SK-N-SH (cell line): ENCODE data around the gene CHAF1A. TPM values are rescaled to one million over a fixed set of nuclear protein-coding genes. Genes with fewer than 3 reads are reported as not detected.

Experiments used
- CTCF ChIA-PET: fragments of 300-600, 350-600 bp; formaldehyde crosslinking; extraction: SDS; loops from one replicate; lab custom pipeline; 2021; lab: Yijun Ruan, JAX
- POLR2A ChIA-PET: fragments of 350-600 bp; sonication (Branson Sonifier 250); formaldehyde crosslinking; extraction: SDS; loops from one replicate; lab custom pipeline; 2020; ENCODE audit warnings: antibody characterized with exemption, inconsistent platforms; lab: Yijun Ruan, JAX
- DNase-seq: peaks from one replicate; pipeline ENCODE4 v3.0.0; 2012
- H2AFZ ChIP-seq: fragments of 200-600 bp; sonication (generic); 2 replicates; pipeline ENCODE4 v1.8.1; 2016; ENCODE audit warnings: antibody characterized with exemption, mild to moderate bottlenecking, low read depth
- H3F3A ChIP-seq: fragments of 200-600 bp; sonication (generic); replicated peaks from 2 replicates; pipeline ENCODE3; 2016; ENCODE audit warnings: antibody characterized with exemption, mild to moderate bottlenecking; ENCODE audit not compliant: insufficient read depth
- H3K27ac ChIP-seq, 2 experiments: fragments of 200-500 bp in 1 of 2; fragments of 200-600 bp in 1 of 2; sonication (Bioruptor generic) in 1 of 2; sonication (generic), shearing (Covaris generic) in 1 of 2; 2 replicates each; pipeline versions ENCODE4 v1.5.1 to v1.6.1; 2014 to 2016; ENCODE audit warnings: low read depth in 2 of 2, inconsistent platforms in 1 of 2, low read length in 1 of 2, mild to moderate bottlenecking in 1 of 2, mixed read lengths in 1 of 2
- H3K27me3 ChIP-seq: fragments of 200-600 bp; sonication (generic), shearing (Covaris generic); 2 replicates; pipeline ENCODE4 v1.6.1; 2016; ENCODE audit warnings: mixed run types; ENCODE audit not compliant: insufficient read depth
- H3K36me3 ChIP-seq, 2 experiments: fragments of 200-500 bp in 1 of 2; fragments of 200-600 bp in 1 of 2; sonication (Bioruptor generic) in 1 of 2; sonication (generic) in 1 of 2; replicated peaks in 1 of 2; 2 replicates each; pipeline versions ENCODE3 to v1.5.1; 2014 to 2016; ENCODE audit warnings: low read length in 1 of 2, mild to moderate bottlenecking in 1 of 2; ENCODE audit not compliant: insufficient read depth in 2 of 2, control insufficient read depth in 1 of 2
- H3K4me1 ChIP-seq, 2 experiments: fragments of 200-500 bp in 1 of 2; fragments of 200-600 bp in 1 of 2; sonication (Bioruptor generic) in 1 of 2; sonication (generic), shearing (Covaris generic) in 1 of 2; 2 replicates each; pipeline versions ENCODE4 v1.5.1 to v1.6.1; 2014 to 2016; ENCODE audit warnings: low read depth in 1 of 2, low read length in 1 of 2, mixed run types in 1 of 2; ENCODE audit not compliant: insufficient read depth in 2 of 2, control insufficient read depth in 1 of 2
- H3K4me2 ChIP-seq: fragments of 200-600 bp; sonication (generic), shearing (Covaris generic); 2 replicates; pipeline ENCODE4 v1.6.1; 2017; ENCODE audit warnings: mixed run types
- H3K4me3 ChIP-seq, 2 experiments: fragments of 200-500 bp in 1 of 2; fragments of 200-600 bp in 1 of 2; sonication (Bioruptor generic) in 1 of 2; sonication (generic), shearing (Covaris generic) in 1 of 2; 2 replicates each; pipeline versions ENCODE4 v1.5.1 to v1.8.1; 2014 to 2016; ENCODE audit warnings: low read depth in 2 of 2, inconsistent platforms in 1 of 2, low read length in 1 of 2, mild to moderate bottlenecking in 1 of 2, mixed read lengths in 1 of 2, moderate library complexity in 1 of 2
- H3K79me2 ChIP-seq: fragments of 200-600 bp; sonication (generic); 2 replicates; pipeline ENCODE4 v1.8.1; 2017; ENCODE audit warnings: mild to moderate bottlenecking; ENCODE audit not compliant: insufficient read depth
- H3K9ac ChIP-seq: fragments of 200-600 bp; sonication (generic); 2 replicates; pipeline ENCODE4 v1.6.1; 2017; ENCODE audit warnings: mixed run types
- H3K9me2 ChIP-seq: fragments of 200-600 bp; sonication (generic); 2 replicates; pipeline ENCODE4 v1.6.1; 2017; ENCODE audit warnings: mixed run types
- H3K9me3 ChIP-seq: fragments of 200-600 bp; sonication (generic); 2 replicates; pipeline ENCODE4 v1.6.1; 2017; ENCODE audit warnings: mixed run types, mild to moderate bottlenecking, moderate library complexity
- H4K20me1 ChIP-seq: fragments of 200-600 bp; sonication (generic); 2 replicates; pipeline ENCODE4 v1.6.1; 2017; ENCODE audit warnings: mild to moderate bottlenecking, mixed run types; ENCODE audit not compliant: insufficient read depth
- CTCF ChIP-seq: fragments of 200-600 bp; sonication (generic); IDR thresholded peaks from 2 replicates; pipeline ENCODE4 v1.6.1; 2017; ENCODE audit warnings: antibody characterized with exemption, mild to moderate bottlenecking, moderate library complexity
- ELF1 ChIP-seq: IDR thresholded peaks from 2 replicates; pipeline ENCODE4 v1.4.0; 2012
- FOSL2 ChIP-seq: IDR thresholded peaks from 2 replicates; pipeline ENCODE4 v1.4.0; 2012; ENCODE audit warnings: low read depth, mild to moderate bottlenecking, moderate library complexity, borderline replicate concordance
- IRF3 ChIP-seq: fragments of 150-350 bp; IDR thresholded peaks from 2 replicates; pipeline ENCODE4 v1.6.1; 2016; ENCODE audit warnings: mild to moderate bottlenecking, low read depth, low read length
- MAX ChIP-seq: IDR thresholded peaks from 2 replicates; pipeline ENCODE4 v1.4.0; 2012; ENCODE audit warnings: low read depth
- PBX3 ChIP-seq: IDR thresholded peaks from 2 replicates; pipeline ENCODE4; 2012
- RCOR1 ChIP-seq: fragments of 150-350 bp; IDR thresholded peaks from 2 replicates; pipeline ENCODE4 v1.6.1; 2017; ENCODE audit warnings: antibody characterized with exemption, low read length
- RFX5 ChIP-seq: IDR thresholded peaks from 2 replicates; pipeline ENCODE4 v1.6.1; 2012; ENCODE audit warnings: mild to moderate bottlenecking, improper control_type of control experiment, low read length
- SIN3A ChIP-seq: IDR thresholded peaks from 2 replicates; pipeline ENCODE4 v1.6.1; 2012; ENCODE audit warnings: low read depth, mild to moderate bottlenecking, low read length, moderate library complexity, borderline replicate concordance
- TAF1 ChIP-seq: IDR thresholded peaks from 2 replicates; pipeline ENCODE4 v1.6.1; 2012; ENCODE audit warnings: low read depth, mild to moderate bottlenecking, low read length, moderate library complexity, borderline replicate concordance
- TCF12 ChIP-seq: IDR thresholded peaks from 2 replicates; pipeline ENCODE4 v1.4.0; 2012
- TEAD4 ChIP-seq: IDR thresholded peaks from 2 replicates; pipeline ENCODE4 v1.4.0; 2012; ENCODE audit warnings: mild to moderate bottlenecking, borderline replicate concordance; ENCODE audit not compliant: insufficient read depth
- USF1 ChIP-seq: IDR thresholded peaks from 2 replicates; pipeline ENCODE4 v1.4.0; 2012; ENCODE audit warnings: low read depth, borderline replicate concordance
- ZBTB33 ChIP-seq: IDR thresholded peaks from 2 replicates; pipeline ENCODE4 v1.4.0; 2012; ENCODE audit warnings: low read depth, borderline replicate concordance
- WGBS: methylation state at CpG from one replicate; pipeline ENCODE4 v1.1.6; 2017; ENCODE audit warnings: low lambda C conversion rate; 5-methylcytosine and 5-hydroxymethylcytosine counted together
- polyA plus RNA-seq, 3 experiments: library from polyadenylated mRNA; depleted of rRNA; stranded (reverse); fragments of >200 nt; gene quantifications; 2 replicates each; pipeline ENCODE4 v1.2.3, GENCODE V29; 2012

The CHAF1A gene
- polyA plus RNA-seq, 1 of the 3 experiments (the other 2 are of a cell fraction): 18.0 TPM

GRCh38 chr19:4414144-4414799, 11.8 kb downstream of the CHAF1A start:
- 86% methylated on average over 7 of the region's 7 CpGs for WGBS
- Histone ChIP-seq H3F3A (peaks cover 3% of the 10 kb centered on the region), H3K9me2 (no peaks in the 10 kb centered on the region), H4K20me1 (0 out of 2 replicates have a peak, but pooled peaks cover 11% of the 10 kb centered on the region), H2AFZ (0 out of 2 replicates have a peak overlapping the region, but pooled peaks have one; percentile 30), H3K79me2 (peaks cover 85% of the 10 kb centered on the region), H3K27ac (no peak overlapping the region; a peak in 1 of 4 replicates), H3K36me3 (peaks cover 4 to 36% of the 10 kb centered on the region in 2 experiments), H3K4me3 (no peak overlapping the region), H3K9ac (no peak overlapping the region), H3K4me1 (peaks cover 0 to 3% of the 10 kb centered on the region in 2 experiments; a peak in 1 of 4 replicates), H3K4me2 (no peak overlapping the region), H3K9me3 (no peaks in the 10 kb centered on the region), H3K27me3 (no peaks in the 10 kb centered on the region)
- POLR2A ChIA-PET: no interaction called here
- no peak for TF ChIP-seq TCF12
- TF ChIP-seq FOSL2: 0 out of 2 replicates have a peak, but pooled peaks have one; percentile 7
- CTCF ChIA-PET: interaction anchor here (1.0 to 6.3 kb wide), 3 partner anchors 10 to 16 kb away, joined by 3 to 29 read pairs (median 3); partner anchors contain the start of gene SH3GL1
- no peak for DNase-seq

- ChIA-PET CTCF (interaction anchor here (1.0 to 6.3 kb wide), 3 partner anchors 11 to 15 kb away, joined by 3 to 29 read pairs (median 3); partner anchors contain the start of gene SH3GL1), POLR2A (no interaction called here)
- Histone ChIP-seq H3K4me1 (peaks cover 0 to 3% of the 10 kb centered on the region in 2 experiments; a peak in 1 of 4 replicates), H3K9ac (no peak overlapping the region), H3F3A (peaks cover 3% of the 10 kb centered on the region), H3K9me3 (no peaks in the 10 kb centered on the region), H2AFZ (no peak overlapping the region), H3K4me3 (no peak overlapping the region), H3K27ac (no peak overlapping the region; a peak in 2 of 4 replicates), H4K20me1 (0 out of 2 replicates have a peak, but pooled peaks cover 11% of the 10 kb centered on the region), H3K4me2 (no peak overlapping the region), H3K79me2 (peaks cover 86% of the 10 kb centered on the region), H3K27me3 (no peaks in the 10 kb centered on the region), H3K36me3 (peaks cover under 1 to 34% of the 10 kb centered on the region in 2 experiments), H3K9me2 (no peaks in the 10 kb centered on the region)
- TF ChIP-seq ZBTB33 (no peak), USF1 (no peak), ELF1 (no peak), PBX3 (no peak), TEAD4 (no peak), CTCF (no peak), TAF1 (no peak), SIN3A (no peak), MAX (no peak), IRF3 (no peak), RCOR1 (no peak), FOSL2 (no peak), RFX5 (no peak)
- DNase-seq: no peak
- WGBS: 92% methylated on average over 9 of the region's 9 CpGs
Measured at GRCh38 chr19:4414800-4415321, 12.4 kb downstream of the CHAF1A start.
